ENCODE measurements around the gene DYRK4. TPM values are rescaled to one million over a fixed set of nuclear protein-coding genes. Genes with fewer than 3 reads are reported as not detected.

The DYRK4 gene
- total and polyA plus RNA-seq, 2 of the 13 experiments (the other 11 are each of a cell fraction or from before 2014, with no cell fraction given): 29.4 to 40.2 TPM

DNA sequence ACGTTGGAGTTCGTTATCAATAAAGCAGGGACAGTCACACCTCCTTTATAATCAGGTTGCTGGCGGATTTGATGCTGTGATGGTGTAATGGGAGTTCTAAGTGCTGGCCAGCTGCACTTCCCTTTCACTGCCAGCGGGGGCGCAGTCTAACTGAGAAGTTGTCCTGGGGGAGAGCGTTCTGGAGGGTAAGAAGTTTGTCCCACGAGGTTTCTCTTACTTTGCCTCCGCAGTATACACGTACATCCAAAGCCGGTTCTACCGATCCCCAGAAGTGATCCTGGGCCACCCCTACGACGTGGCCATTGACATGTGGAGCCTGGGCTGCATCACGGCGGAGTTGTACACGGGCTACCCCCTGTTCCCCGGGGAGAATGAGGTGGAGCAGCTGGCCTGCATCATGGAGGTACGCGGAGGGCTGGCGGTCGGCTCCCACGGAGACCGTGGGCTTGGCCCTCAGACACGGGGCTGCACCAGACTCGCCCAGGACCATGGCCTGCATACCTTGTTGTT is 42.7 kb downstream of the DYRK4 start (continued):
- TF ChIP-seq JUND (CRISPR knock-in tag; IDR thresholded peaks at IDR 0.05) (no peak), ZNF577 (CRISPR knock-in tag; IDR thresholded peaks at IDR 0.05; ENCODE audit: borderline replicate concordance, low read depth) (no peak), FOXJ3 (CRISPR knock-in tag; IDR thresholded peaks at IDR 0.05; ENCODE audit: borderline replicate concordance) (no peak), ZNF607 (CRISPR knock-in tag; IDR thresholded peaks at IDR 0.05; ENCODE audit: borderline replicate concordance) (0 out of 2 replicates have a peak, but pooled peaks have one; percentile 35), ZNF619 (CRISPR knock-in tag; IDR thresholded peaks at IDR 0.05) (no peak), TSC22D2 (CRISPR knock-in tag; IDR thresholded peaks at IDR 0.05; ENCODE audit: borderline replicate concordance) (no peak), JUN (CRISPR knock-in tag; IDR thresholded peaks at IDR 0.05) (no peak), ZNF30 (CRISPR knock-in tag; IDR thresholded peaks at IDR 0.05) (no peak), ZNF614 (CRISPR knock-in tag; IDR thresholded peaks at IDR 0.05; ENCODE audit: borderline replicate concordance) (0 out of 2 replicates have a peak, but pooled peaks have one; percentile 33), CCDC6 (CRISPR knock-in tag; IDR thresholded peaks at IDR 0.05) (no peak), SP2 (CRISPR knock-in tag; IDR thresholded peaks at IDR 0.05) (no peak), HOXD1 (CRISPR knock-in tag; IDR thresholded peaks at IDR 0.05) (no peak), HMG20A (CRISPR knock-in tag; IDR thresholded peaks at IDR 0.05; ENCODE audit: borderline replicate concordance) (no peak)
- TF ChIP-seq, protein P1, sequence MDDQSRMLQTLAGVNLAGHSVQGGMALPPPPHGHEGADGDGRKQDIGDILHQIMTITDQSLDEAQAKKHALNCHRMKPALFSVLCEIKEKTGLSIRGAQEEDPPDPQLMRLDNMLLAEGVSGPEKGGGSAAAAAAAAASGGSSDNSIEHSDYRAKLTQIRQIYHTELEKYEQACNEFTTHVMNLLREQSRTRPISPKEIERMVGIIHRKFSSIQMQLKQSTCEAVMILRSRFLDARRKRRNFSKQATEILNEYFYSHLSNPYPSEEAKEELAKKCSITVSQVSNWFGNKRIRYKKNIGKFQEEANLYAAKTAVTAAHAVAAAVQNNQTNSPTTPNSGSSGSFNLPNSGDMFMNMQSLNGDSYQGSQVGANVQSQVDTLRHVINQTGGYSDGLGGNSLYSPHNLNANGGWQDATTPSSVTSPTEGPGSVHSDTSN (CRISPR knock-in tag; IDR thresholded peaks at IDR 0.05; ENCODE audit: borderline replicate concordance): no peak
- TF ChIP-seq, protein P2, sequence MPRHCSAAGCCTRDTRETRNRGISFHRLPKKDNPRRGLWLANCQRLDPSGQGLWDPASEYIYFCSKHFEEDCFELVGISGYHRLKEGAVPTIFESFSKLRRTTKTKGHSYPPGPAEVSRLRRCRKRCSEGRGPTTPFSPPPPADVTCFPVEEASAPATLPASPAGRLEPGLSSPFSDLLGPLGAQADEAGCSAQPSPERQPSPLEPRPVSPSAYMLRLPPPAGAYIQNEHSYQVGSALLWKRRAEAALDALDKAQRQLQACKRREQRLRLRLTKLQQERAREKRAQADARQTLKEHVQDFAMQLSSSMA (CRISPR knock-in tag; IDR thresholded peaks at IDR 0.05): peak; percentile 59; the same call in 1 of the 2 replicates
- TF ChIP-seq, protein P3, sequence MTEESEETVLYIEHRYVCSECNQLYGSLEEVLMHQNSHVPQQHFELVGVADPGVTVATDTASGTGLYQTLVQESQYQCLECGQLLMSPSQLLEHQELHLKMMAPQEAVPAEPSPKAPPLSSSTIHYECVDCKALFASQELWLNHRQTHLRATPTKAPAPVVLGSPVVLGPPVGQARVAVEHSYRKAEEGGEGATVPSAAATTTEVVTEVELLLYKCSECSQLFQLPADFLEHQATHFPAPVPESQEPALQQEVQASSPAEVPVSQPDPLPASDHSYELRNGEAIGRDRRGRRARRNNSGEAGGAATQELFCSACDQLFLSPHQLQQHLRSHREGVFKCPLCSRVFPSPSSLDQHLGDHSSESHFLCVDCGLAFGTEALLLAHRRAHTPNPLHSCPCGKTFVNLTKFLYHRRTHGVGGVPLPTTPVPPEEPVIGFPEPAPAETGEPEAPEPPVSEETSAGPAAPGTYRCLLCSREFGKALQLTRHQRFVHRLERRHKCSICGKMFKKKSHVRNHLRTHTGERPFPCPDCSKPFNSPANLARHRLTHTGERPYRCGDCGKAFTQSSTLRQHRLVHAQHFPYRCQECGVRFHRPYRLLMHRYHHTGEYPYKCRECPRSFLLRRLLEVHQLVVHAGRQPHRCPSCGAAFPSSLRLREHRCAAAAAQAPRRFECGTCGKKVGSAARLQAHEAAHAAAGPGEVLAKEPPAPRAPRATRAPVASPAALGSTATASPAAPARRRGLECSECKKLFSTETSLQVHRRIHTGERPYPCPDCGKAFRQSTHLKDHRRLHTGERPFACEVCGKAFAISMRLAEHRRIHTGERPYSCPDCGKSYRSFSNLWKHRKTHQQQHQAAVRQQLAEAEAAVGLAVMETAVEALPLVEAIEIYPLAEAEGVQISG (CRISPR knock-in tag; IDR thresholded peaks at IDR 0.05): peak; percentile 79
- TF ChIP-seq, protein P4, sequence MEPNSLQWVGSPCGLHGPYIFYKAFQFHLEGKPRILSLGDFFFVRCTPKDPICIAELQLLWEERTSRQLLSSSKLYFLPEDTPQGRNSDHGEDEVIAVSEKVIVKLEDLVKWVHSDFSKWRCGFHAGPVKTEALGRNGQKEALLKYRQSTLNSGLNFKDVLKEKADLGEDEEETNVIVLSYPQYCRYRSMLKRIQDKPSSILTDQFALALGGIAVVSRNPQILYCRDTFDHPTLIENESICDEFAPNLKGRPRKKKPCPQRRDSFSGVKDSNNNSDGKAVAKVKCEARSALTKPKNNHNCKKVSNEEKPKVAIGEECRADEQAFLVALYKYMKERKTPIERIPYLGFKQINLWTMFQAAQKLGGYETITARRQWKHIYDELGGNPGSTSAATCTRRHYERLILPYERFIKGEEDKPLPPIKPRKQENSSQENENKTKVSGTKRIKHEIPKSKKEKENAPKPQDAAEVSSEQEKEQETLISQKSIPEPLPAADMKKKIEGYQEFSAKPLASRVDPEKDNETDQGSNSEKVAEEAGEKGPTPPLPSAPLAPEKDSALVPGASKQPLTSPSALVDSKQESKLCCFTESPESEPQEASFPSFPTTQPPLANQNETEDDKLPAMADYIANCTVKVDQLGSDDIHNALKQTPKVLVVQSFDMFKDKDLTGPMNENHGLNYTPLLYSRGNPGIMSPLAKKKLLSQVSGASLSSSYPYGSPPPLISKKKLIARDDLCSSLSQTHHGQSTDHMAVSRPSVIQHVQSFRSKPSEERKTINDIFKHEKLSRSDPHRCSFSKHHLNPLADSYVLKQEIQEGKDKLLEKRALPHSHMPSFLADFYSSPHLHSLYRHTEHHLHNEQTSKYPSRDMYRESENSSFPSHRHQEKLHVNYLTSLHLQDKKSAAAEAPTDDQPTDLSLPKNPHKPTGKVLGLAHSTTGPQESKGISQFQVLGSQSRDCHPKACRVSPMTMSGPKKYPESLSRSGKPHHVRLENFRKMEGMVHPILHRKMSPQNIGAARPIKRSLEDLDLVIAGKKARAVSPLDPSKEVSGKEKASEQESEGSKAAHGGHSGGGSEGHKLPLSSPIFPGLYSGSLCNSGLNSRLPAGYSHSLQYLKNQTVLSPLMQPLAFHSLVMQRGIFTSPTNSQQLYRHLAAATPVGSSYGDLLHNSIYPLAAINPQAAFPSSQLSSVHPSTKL (CRISPR knock-in tag; IDR thresholded peaks at IDR 0.05): 0 out of 2 replicates have a peak, but pooled peaks have one; percentile 23
